Measurements from ENCODE around the gene DIS3L.
"Not testable (repeated sequence)": the region's sequence is repeated elsewhere in the genome, so short reads cannot be mapped to it uniquely, and the experiment has no call there.

DIS3L gene

DNA sequence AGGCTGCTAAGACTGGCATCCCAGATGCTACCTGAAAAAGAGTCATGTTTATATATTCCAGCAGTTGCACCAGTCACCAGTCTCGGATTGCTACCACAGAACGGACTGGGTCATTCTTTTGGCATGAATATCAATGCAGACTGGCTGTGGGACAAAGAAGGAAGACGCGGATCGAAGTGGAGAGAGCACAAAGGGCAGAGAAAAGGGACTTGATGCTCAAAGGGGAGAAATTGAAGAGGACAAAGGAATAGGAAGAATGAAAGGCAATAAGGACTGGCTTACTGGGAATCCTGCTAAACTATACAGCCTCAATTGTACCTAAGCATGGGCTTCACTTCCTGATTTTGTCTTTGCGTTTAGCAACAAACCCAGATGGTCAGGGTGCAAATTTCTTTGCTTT, 15.3 kb upstream of the DIS3L start:
- DNase-seq (ENCODE audit: low read depth) = no peak

DNA sequence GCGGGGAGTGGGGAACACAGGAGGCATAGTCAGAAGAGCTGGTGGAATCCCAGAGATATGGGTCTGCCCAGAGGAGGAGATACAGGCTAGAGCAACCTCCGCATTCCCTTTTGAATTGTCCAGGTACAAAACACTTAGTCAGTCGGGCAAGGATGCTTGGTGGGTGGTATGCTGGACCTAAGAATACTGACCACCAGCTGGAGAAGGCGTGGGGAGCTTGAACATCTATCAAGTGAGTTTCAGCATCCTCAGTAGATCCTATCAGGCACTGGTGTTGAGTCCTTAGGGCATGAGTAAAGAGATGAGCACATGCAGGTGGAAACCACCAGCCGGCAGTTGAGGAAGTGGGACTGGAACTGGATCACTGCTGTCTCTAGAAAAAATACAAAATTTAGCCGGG, 14.7 kb upstream of the DIS3L start:
- no peak for DNase-seq (ENCODE audit: low read depth)

DNA sequence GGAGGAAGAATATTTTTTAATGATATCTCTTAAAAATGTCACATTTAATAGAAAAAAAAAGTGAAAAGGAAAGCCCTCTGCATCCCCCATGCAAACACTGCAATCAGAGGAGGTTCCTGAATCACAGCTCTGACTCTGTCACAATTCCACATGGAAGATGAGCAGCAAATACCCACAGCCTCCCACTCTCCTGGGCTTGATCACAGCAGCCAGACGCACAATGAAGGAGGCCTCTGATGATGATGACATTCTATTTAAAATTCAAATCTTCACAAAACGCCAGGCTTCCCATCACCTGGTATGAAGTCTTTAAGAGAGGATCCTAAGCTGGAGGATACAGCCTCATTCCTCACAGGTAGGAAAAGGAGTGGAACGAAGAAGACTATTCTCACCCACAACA, 9.1 kb upstream of the DIS3L start:
- no peak for DNase-seq (ENCODE audit: low read depth)

DNA sequence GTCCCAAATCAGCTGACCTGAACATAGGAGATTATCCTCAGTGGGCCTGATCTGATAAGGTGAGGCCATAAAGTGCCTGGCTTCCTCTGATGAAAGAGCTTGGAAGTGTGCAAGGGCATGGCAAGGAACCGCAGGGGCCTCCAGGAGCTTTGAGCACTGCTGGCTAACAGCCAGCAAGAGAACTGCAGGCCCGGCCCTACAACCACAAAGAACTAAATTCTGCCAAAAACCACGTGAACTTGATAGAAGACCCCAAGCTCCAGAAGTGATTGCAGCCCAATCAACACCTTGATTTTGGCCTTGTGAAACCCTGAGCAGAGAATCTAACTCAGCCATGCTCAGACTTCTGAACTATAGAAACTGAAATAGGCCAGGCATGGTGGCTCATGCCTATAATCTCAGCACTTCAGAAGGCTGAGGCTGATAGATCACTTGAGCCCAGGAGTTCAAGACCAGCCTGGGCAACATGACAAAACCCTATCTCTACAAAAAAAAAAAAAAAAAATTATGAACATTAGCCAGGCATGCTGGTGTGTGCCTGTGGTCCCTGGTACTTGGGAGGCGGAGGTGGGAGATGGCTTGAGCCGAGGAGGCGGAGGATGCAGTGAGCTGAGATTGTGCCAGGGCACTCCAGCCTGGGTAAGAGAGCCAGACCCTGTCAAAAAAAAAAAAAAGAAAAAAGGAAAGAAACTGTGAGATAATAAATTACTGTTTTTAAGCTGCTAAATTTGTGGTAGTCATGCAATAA, 7.7 kb upstream of the DIS3L start:
- DNase-seq (ENCODE audit: low read depth) = no peak

DNA sequence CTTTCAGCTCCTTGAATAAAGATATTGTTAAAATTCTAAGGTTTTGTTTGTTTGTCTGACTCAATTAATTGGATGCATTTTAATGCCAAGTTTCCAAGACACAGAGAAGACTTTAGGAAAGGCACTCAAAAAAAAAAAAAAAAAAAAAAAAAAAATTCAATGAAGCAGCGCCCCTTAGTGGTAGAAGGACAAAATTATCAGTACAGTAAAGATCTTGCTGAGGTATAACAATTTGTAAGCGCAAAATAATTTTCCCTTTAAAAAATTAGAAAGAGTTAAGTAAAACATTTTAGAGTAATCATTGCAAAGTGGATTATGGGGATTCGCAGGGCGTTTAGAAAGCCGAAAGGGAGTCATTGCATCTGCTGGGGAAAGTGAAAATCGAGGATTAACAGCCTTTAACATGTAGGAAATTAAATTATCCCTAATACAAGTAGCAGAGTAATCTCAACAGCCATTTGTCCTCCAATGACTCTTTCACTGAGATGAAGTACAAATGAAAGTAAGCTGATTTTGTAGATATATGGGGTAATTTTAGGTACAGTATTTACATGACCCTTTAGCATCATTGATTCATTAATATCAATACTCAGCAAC, 5.8 kb upstream of the DIS3L start:
- DNase-seq (ENCODE audit: low read depth) = no peak

DNA sequence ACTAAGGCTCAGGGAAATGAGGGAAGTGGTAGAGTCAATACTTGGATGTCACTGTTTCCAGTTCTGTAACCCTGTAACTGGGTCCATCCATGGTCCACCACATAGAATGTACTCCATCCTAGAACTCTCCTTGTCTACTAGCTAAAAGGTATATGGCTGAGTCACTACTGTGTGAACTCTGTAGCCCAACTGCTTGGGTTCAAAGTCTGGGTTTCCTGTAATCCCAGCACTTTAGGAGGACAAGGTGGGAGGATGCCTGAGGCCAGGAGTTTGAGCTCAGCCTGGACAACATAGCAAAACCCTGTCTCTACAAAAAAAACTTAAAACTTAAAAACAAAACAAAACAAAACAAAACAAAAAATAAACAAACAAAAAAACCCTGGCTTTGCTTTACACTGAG, 5.3 kb upstream of the DIS3L start:
- DNase-seq (ENCODE audit: low read depth) = no peak

DNA sequence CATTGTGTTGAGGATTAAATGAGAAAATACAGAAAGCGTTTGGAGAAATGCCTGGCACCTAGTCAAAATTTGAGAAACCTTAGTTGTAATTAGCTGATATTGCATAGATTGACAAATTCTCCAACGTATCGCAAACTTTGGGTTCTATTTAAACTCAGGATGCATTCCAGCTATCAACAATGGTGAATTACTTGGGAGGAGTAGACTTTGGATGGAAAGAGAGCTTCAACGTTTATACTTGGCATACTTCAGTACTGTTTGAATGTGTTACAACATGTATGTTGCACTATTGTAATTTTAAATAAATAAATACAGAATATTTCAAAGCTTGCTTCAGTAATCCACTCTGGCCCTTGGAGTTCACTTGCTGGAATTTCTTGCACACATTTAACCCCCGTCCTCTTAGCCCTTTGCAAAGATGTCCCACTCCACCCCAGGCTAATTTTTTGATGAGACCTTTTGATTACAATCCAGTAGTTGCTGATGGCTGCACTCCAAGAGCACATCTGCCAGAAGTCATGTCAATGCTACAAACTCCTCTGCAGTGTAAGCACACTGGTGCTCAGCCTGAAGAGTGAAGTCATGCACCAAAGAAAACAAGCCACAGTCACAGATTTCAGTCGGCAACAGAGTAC, 4.7 kb upstream of the DIS3L start:
- DNase-seq (ENCODE audit: low read depth) = no peak

DNA sequence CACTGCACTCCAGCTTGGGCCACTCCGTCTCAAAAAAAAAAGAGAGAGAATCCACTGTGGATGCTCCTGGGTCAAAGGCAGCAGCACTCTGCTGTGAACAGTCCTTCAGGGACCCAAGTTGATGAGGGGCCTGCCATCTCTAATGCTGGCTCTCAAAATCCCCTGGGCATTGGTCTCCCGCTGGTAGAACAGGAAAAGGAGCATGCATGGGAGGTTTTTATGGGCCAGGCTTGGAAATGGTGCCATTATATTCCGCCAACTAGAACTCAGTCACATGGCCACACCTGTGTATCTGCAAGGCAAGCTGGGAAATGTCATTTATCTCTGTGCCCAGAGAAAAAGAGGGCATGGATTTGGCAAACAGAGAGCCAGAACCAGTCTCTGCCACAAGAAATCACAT, 3.4 kb upstream of the DIS3L start:
- DNase-seq (ENCODE audit: low read depth) = no peak

DNA sequence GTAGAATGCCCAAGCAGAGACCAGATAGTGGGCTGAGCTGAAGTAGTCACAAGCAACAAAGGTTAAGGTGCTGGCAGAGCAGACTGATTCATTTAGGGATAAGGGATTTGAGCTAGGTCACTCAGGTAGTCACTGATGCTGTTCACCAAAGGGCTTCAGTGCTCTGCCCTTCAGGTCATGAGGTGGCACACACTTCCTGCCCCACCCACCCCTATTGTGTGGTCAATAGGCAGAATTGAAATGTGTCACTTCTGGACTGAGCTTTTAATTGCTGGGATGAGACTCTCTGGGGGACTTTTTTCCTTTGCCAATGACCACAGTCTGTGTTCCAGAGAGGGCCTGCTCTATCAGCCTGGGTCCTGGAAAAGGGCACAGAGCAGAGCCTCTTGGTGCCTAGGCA, 2.9 kb upstream of the DIS3L start:
- DNase-seq (ENCODE audit: low read depth) = no peak

DNA sequence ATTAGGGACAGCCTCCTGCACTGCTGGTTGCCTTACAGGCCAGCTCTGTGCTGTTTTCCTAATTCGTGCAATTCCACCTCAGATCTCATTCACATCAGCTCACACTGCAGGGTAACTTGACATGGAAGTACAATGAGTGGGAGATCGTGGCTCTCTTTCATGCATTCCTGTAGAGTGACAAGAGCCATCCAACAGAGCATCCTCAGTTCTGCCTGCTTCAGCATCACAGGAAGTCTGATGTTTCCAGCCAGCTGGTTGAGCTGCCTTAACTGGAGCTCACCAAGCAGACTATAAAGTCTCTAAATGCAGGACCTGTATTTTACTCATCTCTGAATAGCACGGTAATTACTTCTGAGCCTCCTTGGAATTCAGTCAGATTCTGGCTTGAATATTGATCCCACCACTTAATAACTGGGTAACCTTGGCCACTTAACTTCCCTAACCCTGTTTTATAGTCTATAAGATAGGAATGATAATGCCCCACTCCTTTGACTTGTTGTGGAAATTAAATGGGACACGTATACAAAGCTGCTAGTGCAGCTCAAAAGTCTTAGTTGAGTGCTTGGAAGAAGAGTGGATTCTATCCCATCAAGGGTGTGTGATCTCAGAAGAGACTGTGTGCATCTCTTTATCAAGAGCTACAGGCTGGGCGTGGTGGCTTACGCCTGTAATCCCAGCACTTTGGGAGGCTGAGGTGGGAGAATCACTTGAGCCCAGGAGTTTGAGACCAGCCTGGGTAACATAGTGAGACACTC, 1.4 kb upstream of the DIS3L start:
- DNase-seq (ENCODE audit: low read depth) = no peak

DNA sequence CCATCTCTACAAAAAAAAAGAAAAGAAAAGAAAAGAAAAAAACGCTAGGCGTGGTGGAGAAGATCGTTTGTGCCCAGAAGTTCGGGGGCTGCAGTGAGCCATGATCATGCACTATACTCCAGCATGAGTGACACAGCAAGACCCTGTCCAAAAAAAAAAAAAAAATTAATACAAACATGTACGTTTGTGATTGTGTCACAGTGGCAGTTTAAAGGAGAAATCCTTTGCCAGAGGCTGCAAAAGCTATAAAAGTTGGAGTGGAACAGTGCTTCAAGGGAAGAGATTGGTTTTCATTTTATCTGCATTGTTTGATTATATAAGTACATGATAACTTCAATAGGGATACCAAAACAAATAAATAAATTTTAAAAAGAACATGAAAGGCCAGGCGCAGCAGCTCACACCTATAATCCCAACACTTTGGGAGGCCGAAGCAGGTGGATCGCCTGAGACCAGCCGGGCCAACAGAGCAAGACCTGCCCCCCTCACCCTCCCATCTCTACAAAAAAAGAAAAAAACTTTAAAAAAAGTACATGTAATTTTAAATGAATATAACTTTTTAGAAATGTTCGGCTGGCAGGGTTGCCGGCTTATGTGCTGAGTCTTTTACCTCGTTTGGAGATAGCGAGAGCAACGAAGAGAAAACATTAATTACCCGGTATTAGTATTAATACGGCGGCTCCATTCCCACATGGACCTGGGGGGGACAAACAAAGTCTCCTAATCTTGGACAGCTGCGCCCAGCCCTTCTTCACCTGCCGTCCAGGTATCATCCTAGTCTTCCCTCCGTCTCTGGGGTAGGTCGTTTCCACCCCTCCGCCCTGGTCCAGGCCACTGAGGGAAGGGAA, 573 bp upstream of the DIS3L start:
- DNase-seq (ENCODE audit: low read depth) = no peak

DNA sequence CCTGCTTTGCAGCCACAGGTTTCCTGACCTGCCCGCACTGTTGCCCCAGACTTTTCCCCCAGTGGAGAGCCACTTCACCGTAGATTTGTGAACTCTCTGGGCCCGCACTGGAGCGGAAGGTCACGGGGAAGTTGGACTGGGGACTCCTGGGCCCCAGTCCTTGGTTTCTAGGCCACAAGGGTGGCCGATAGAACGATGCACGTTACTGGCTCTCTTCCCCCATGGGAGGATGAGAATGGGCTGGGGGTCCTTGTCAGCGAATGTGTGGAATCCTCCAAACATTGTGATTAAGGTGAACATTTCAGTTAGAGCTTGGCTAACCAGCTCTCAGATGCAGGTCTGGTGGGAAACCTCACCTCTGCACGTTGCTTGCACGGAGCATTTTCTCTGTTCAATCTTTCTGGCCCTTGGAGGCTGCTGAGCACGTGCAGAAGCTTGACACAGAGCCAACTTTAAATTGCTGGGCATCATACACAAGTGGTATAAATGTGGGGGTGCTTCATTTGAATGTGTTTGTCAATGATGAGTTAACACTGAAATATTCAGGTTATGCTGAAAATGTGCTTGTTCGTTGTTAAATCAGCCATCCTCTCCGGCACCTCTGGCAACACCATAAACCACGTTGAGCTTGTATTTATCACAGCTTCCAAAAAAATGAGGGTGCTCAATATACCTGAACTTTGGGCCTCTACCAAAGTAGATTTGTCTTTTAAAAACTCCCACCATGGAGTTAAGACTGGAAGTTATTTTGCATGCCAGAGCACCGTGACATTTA, 976 bp downstream of the DIS3L start:
- DNase-seq (ENCODE audit: low read depth) = peak; percentile 70

DNA sequence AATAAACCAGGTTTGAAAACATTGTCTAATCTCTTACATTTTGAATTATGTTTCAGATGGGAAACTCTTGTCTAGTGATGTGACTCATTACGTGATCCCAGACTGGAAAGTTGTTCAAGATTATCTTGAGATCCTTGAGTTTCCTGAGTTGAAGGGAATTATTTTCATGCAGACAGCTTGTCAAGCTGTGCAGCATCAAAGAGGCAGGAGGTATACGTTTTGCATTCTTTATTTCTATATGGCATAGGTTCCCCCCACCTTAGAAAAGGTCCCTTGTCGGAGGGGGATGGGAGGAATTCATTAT, 1.5 kb downstream of the DIS3L start:
- no peak for DNase-seq (ENCODE audit: low read depth)

DNA sequence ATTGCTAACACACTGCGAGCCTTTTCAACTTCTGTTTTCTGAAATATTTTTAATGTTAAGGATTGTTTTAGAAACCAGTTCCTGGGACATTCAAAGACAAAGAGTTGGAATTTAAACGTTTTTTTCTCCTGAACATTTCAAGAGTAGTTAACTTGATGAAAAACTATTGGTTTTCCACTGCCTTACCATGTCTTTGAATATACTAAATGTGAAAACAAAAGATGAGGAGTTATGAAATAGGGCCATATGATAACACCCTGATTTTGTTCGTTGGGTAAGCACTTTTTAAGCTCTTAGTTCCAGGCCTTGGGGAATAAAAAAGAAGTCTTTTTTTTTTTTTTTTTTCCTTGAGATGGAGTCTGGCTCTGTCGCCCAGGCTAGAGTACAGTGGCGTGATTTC, 2.8 kb downstream of the DIS3L start:
- DNase-seq (ENCODE audit: low read depth) = no peak

DNA sequence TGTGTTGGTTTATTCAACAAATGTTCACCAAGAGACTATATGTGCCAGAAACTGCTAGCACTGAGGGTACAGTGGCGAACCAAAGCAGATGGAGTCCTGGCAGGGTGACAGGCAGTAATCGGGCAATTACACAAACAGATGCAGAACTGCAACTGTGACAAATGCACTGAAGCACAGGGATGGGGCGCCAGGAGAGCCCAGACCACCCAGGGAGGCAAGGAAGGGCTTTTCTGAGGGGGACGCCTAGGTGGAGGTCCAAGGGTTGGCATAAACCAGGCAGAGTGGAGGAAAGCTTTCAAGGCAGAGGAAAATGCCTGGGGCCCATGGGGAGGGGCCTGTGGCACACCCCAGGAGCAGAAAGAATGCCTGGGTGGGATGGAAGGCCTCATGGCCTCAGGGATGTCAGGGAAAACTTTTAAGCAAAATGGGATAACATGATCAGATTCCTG, 5.5 kb downstream of the DIS3L start:
- DNase-seq (ENCODE audit: low read depth) = no peak

DNA sequence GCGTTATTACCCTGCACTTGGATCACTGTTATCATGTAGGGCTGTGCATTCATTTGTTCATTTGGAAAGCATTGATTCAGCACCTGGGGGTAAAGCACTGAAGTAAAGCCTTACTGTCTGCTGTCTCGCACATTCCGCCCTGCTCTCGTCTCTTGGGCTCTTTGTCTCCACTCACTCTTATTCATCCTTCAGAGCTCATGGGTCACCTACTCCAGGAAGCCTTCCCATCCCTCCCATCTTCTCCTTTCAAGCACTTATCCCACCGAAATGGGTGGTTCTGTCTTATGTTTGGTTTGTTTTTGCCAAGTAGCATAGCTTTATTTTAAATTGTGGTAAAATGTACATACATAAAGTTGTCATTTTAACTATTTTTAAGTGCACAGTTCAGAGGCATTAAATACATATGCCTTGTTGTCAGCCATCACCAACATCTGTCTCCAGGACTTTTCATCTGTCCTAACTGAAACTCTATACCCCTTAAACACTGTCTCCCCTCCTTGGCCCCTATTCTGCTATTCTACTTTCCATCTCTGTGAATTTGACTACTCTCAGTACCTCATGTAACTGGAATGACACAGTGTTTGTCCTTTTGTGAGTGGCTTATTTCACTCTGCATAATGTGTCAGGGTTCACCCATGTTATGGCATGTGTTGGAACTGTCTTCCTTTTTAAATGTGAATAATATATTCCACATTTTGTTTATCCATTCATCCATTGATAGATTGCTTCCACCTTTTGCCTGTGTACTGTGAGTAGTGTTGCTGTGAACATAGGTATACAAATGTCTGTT, 9.3 kb downstream of the DIS3L start:
- no peak for DNase-seq (ENCODE audit: low read depth)

DNA sequence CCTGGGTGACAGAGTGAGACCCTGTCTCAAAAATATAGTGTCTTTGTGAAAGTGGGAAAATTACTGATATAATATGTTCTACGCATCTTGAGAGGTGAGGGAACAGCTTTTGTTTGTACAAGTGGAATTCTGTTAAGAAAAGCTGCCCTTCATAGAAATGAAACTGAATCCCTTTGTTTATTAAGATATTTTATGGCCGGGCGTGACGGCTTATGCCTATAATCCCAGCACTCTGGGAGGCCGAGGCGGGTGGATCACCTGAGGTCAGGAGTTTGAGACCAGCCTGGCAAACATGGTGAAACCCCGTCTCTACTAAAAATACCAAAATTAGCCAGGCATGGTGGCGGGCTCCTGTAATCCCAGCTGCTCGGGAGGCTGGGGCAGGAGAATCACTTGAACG, 11.1 kb downstream of the DIS3L start:
- DNase-seq (ENCODE audit: low read depth) = not testable (repeated sequence)

DNA sequence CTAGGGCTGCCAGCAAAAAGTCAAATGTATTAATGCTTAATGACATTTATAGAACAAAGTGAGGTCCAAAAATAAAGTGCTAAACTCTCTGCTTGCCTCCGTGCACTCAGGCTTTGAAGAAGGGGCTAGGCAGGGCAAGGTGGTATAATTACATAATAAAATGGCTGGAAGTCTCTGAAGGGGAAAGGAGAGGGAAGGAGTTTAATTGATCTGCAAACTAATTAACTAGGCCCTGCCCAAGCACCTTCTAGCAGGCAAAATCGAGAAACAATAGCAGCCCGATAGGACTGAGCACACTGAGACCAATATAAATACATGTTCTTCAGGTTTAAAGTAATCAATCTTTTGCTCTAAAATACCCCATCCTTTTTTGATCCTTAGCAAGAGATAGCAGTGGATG, 13.0 kb downstream of the DIS3L start:
- DNase-seq (ENCODE audit: low read depth) = no peak

DNA sequence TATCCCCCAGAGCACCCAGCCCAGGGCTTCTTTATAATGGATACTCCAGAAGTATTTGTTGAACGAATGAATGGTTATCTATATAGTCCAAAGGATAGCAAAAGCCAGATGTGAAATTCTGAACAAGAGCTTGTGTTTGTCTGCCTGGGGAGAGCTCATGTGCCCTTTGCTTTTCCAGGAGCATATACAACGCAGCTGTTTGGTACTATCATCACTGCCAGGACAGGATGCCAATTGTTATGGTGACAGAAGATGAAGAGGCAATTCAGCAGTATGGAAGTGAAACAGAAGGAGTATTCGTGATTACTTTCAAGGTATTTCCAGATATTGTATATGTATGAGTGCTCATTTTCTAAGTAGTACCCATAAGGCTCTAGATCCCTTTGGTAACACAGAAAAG, 15.2 kb downstream of the DIS3L start:
- DNase-seq (ENCODE audit: low read depth) = no peak

DNA sequence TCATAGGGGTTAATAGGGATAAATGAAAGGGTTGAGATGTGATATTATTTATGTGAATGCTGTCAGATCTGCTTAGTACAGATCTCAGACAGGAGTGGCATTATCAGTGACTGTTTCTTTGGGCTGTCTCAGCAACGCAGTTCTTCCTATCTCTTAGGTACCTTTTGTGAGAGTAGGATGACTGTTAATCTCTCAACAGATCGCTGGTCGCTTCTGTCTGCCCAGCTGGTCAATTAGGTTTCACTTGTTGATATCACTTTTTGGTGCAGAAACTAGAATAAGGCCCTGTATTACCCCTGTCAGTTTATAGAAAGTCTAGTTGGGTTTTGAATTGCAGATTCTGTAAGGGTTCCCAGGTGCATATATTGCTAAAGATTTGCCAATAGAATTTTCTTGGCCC, 16.5 kb downstream of the DIS3L start:
- no peak for DNase-seq (ENCODE audit: low read depth)

DNA sequence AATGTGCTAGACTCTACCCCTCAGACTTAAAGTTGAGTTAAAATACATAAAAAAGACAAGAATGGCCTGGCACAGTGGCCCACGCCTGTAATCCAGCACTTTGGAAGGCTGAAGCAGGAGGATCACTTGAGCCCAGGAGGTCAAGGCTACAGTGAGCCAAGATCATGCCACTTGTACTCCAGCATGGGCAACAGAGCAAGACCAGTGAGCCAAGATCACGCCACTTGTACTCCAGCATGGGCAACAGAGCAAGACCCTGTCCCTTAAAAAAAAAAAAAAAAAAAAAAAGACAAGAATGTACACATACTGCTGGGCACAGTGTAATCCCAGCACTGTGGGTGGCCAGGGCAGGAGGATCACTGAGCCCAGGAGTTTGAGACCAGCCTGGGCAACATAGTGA, 17.4 kb downstream of the DIS3L start:
- DNase-seq (ENCODE audit: low read depth) = no peak

Data from GM04503 (cell line).